Dedifferentiated amniotic fluid mesenchymal stem cell (primary cell): ENCODE measurements around the gene ANKRD40.

Source experiments
- DNase-seq: peaks from one replicate; pipeline ENCODE4 v3.0.0-alpha.2; 2016; ENCODE audit errors: extremely low spot score

The ANKRD40 gene

DNA sequence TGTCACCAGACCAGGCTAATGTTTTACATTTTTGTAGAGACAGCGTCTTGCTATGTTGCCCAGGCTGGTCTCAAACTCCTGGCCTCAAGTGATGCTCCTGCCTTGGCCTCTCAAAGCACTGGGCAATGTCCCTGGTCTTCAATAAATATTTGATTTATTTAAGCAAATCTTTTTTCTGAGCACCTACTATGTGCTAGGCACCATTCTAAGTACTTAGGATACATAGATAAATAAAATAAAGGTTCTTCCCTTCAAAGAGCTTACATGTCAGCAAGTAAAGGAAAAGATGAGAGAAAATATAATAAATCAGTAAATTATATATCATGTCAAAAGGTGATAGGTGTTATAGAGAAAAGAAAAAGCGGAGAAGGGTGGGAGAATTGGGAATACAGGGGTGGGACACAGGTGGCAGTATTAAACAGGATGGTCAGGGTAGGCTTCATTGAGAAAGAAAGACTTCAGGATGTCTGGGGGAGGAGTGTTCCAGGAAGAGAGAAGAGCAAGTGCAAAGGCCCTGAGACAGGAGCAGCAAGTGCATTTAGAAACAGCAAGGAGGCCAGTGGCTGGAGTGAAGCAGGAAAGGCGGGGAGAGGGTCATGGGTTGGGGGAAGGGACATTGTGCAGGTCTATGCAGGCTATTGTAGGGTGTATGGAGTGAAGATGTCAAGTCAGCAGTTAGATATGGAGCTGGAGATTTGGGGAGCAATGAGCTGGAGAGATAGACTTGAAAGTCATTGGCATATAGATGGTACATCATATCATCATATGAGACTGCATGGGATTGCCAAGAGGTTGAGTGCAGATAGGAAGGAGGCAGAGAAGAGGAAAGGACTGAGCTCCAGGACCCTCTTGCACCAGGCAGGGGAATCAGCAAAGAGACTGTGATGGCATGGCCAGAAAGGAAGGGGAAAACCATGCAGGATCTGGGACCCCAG lies 61.7 kb downstream of the ANKRD40 start:
- no peak for DNase-seq
